HepG2 (cell line): Measurements from ENCODE around the gene TSPAN9. TPM values are rescaled to one million over a fixed set of nuclear protein-coding genes. Genes with fewer than 3 reads are reported as not detected.

Source experiments
- ATAC-seq: fragments of 200-7000 bp; cut with Tn5 transposase; 3 replicates; pipeline ENCODE4 v1.9.1; 2020; ENCODE audit warnings: mild to moderate bottlenecking, moderate library complexity
- BruUV-seq: library from RNA; stranded (reverse); fragments of 400-500 nt; replicated peaks from 2 replicates; lab custom pipeline; 2021; lab: Mats Ljungman, UMichigan
- CTCF ChIA-PET: fragments of 300-600 bp; formaldehyde crosslinking; extraction: SDS; loops from one replicate; lab custom pipeline; 2021; ENCODE audit warnings: low total read pairs, inconsistent platforms, low intra/inter-chr PET ratio; lab: Yijun Ruan, JAX
- POLR2A ChIA-PET: fragments of 350-600 bp; sonication (Branson Sonifier 250); formaldehyde crosslinking; loops from one replicate; lab custom pipeline; 2020; ENCODE audit warnings: antibody characterized with exemption, inconsistent platforms; lab: Yijun Ruan, JAX
- DNase-seq: peaks from one replicate; pipeline ENCODE4 v3.0.0-alpha.2; 2015; ENCODE audit warnings: low spot score
- FAIRE-seq: peaks from 3 replicates; lab custom pipeline; 2011; peaks lifted over from hg19 to GRCh38; lab: Jason Lieb, UNC
- H2AFZ ChIP-seq: one replicate; pipeline ENCODE4 v1.6.1; 2011; ENCODE audit warnings: low read length, inconsistent platforms
- H3K27ac ChIP-seq: fragments of 300-600 bp; 3 replicates; pipeline ENCODE4 v1.8.0; 2011; ENCODE audit warnings: mixed run types, mild to moderate bottlenecking, mixed read lengths, low read length, inconsistent platforms; ENCODE audit not compliant: insufficient read depth; ENCODE audit errors: extremely low read length
- H3K27me3 ChIP-seq, 2 experiments: fragments of 200-600 bp in 1 of 2; 2 replicates in 1 of 2; 3 replicates in 1 of 2; pipeline versions ENCODE4 v1.6.0 to v1.8.0; 2011; ENCODE audit warnings: low read length in 2 of 2, mild to moderate bottlenecking in 2 of 2, moderate library complexity in 2 of 2, inconsistent platforms in 1 of 2; ENCODE audit not compliant: insufficient read depth in 2 of 2, control insufficient read depth in 1 of 2
- H3K36me3 ChIP-seq, 2 experiments: fragments of 200-600 bp in 1 of 2; replicated peaks in 1 of 2; 2 replicates in 1 of 2; 3 replicates in 1 of 2; pipeline versions ENCODE4 v1.5.1 to v1.8.0; 2011; ENCODE audit warnings: low read length in 2 of 2, inconsistent platforms in 1 of 2; ENCODE audit not compliant: insufficient read depth in 2 of 2, control insufficient read depth in 1 of 2
- H3K4me1 ChIP-seq: 2 replicates; pipeline ENCODE4 v1.5.1; 2012; ENCODE audit warnings: low read length, inconsistent platforms; ENCODE audit not compliant: insufficient read depth
- H3K4me2 ChIP-seq: 2 replicates; pipeline ENCODE4 v1.6.0; 2011; ENCODE audit warnings: low read depth, low read length, inconsistent platforms
- H3K4me3 ChIP-seq, 3 experiments: fragments of 200-600 bp in 1 of 3; sonication (generic), shearing (Covaris generic) in 1 of 3; replicated peaks in 1 of 3; 2 replicates each; pipeline ENCODE4 v1.5.1; 2011 to 2016; ENCODE audit warnings: low read length in 3 of 3, inconsistent platforms in 2 of 3, low read depth in 2 of 3, mild to moderate bottlenecking in 2 of 3, control low read depth in 1 of 3, mixed read lengths in 1 of 3; ENCODE audit not compliant: insufficient read depth in 1 of 3
- H3K79me2 ChIP-seq: one replicate; pipeline ENCODE4 v1.6.1; 2011; ENCODE audit warnings: low read length, inconsistent platforms; ENCODE audit not compliant: insufficient read depth
- H3K9ac ChIP-seq: 2 replicates; pipeline ENCODE4 v1.6.0; 2011; ENCODE audit warnings: mild to moderate bottlenecking, low read depth, low read length, inconsistent platforms; ENCODE audit not compliant: insufficient read depth
- H3K9me3 ChIP-seq: 2 replicates; pipeline ENCODE4 v1.5.1; 2012; ENCODE audit warnings: mild to moderate bottlenecking, low read length
- H4K20me1 ChIP-seq: 2 replicates; pipeline ENCODE4 v1.6.0; 2011; ENCODE audit warnings: inconsistent platforms, mild to moderate bottlenecking, low read length, moderate library complexity; ENCODE audit not compliant: insufficient read depth
- FLYWCH1 ChIP-seq: sonication (generic); formaldehyde crosslinking; IDR thresholded peaks from 2 replicates; pipeline ENCODE4 v1.8.1; 2023; ENCODE audit warnings: mild to moderate bottlenecking, missing genetic modification reagents
- GRHL1 ChIP-seq: sonication (generic); formaldehyde crosslinking; conservative IDR thresholded peaks from 2 replicates; pipeline ENCODE4 v1.8.0; 2022; ENCODE audit warnings: missing genetic modification reagents
- MXD3 ChIP-seq: IDR thresholded peaks from 2 replicates; pipeline ENCODE4 v1.6.1; 2016; ENCODE audit warnings: mild to moderate bottlenecking, missing biosample characterization, missing genetic modification reagents
- NFYB ChIP-seq: sonication (generic); formaldehyde crosslinking; IDR thresholded peaks from 2 replicates; pipeline ENCODE4 v1.4.0; 2020; ENCODE audit warnings: missing genetic modification reagents
- RBAK ChIP-seq: sonication (generic); formaldehyde crosslinking; IDR thresholded peaks from 2 replicates; pipeline ENCODE4 v1.5.1; 2020; ENCODE audit warnings: mild to moderate bottlenecking, missing genetic modification reagents
- XBP1 ChIP-seq: sonication (generic); formaldehyde crosslinking; IDR thresholded peaks from 2 replicates; pipeline ENCODE4 v1.5.0; 2020; ENCODE audit warnings: missing genetic modification reagents
- ZBTB3 ChIP-seq: sonication (generic); formaldehyde crosslinking; IDR thresholded peaks from 2 replicates; pipeline ENCODE4 v1.4.0; 2020; ENCODE audit warnings: low read depth, mild to moderate bottlenecking, moderate library complexity, missing genetic modification reagents, borderline replicate concordance
- ZFP91 ChIP-seq: sonication (generic); formaldehyde crosslinking; IDR thresholded peaks from 2 replicates; pipeline ENCODE4 v1.9.0; 2022; ENCODE audit warnings: missing genetic modification reagents, mild to moderate bottlenecking, borderline replicate concordance
- ZNF138 ChIP-seq: sonication (generic); formaldehyde crosslinking; IDR thresholded peaks from 2 replicates; pipeline ENCODE4 v1.5.0; 2020; ENCODE audit warnings: mild to moderate bottlenecking, low read depth, missing genetic modification reagents
- ZNF580 ChIP-seq: IDR thresholded peaks from 2 replicates; pipeline ENCODE4 v1.6.1; 2016; ENCODE audit warnings: low read depth, borderline replicate concordance
- ZNF790 ChIP-seq: sonication (generic); formaldehyde crosslinking; IDR thresholded peaks from 2 replicates; pipeline ENCODE4 v1.8.0; 2022; ENCODE audit warnings: missing genetic modification reagents, mild to moderate bottlenecking, borderline replicate concordance
- WGBS: methylation state at CpG from one replicate; pipeline ENCODE4 v1.1.6; 2017; ENCODE audit warnings: low lambda C conversion rate; 5-methylcytosine and 5-hydroxymethylcytosine counted together
- in situ Hi-C: cut with HindIII; loops from 2 replicates; pipeline ENCODE4 v1.10.0; 2017; ENCODE audit warnings: low pct_unique_long_range_greater_than_20kb; ENCODE audit not compliant: extremely low pct_ligation_motif_present
- intact Hi-C: fragments of 100-400 bp; cut with micrococcal nuclease; formaldehyde crosslinking; loops from one replicate; pipeline ENCODE4 v1.10.0; 2022; ENCODE audit not compliant: unreplicated experiment
- polyA plus RNA-seq, 8 experiments: library from polyadenylated mRNA; depleted of rRNA in 3 of 8; stranded (reverse) in 7 of 8; unstranded in 1 of 8; fragments of >200 nt; fragmentation: Illumina TruSeq in 4 of 8; extraction: Trizol in 4 of 8; gene quantifications; 2 replicates each; pipeline versions ENCODE4 v1.2.1 to v1.2.3, GENCODE V29; 2011 to 2016; ENCODE audit warnings: low read depth in 4 of 8, missing spikeins in 1 of 8, mixed read lengths in 1 of 8; ENCODE audit not compliant: insufficient read depth in 1 of 8
- total RNA-seq, 5 experiments: library from RNA; depleted of rRNA; stranded (reverse); fragments of >200 nt; fragmentation: Illumina TruSeq; extraction: Trizol; gene quantifications; 2 replicates each; pipeline ENCODE4 v1.2.3, GENCODE V29; 2016; ENCODE audit warnings: low read depth in 1 of 5

The TSPAN9 gene
- total and polyA plus RNA-seq, 2 of the 13 experiments (the other 11 are each of a cell fraction or from before 2014, with no cell fraction given), result 18.1 to 42.3 TPM

- intact Hi-C loops, result no loop called here
- Histone ChIP-seq H3K4me1 (no peaks in the 10 kb centered on the region), H3K79me2 (no peaks in the 10 kb centered on the region), H3K4me3 (no peak overlapping the region), H3K36me3 (peaks cover 0 to 4% of the 10 kb centered on the region in 2 experiments; a peak in 1 of 5 replicates), H3K27ac (no peak overlapping the region), H4K20me1 (no peaks in the 10 kb centered on the region), H3K9me3 (no peaks in the 10 kb centered on the region), H3K4me2 (no peak overlapping the region)
- 83% methylated on average over 1 of the region's 7 CpGs for WGBS
- no TSS peak for BruUV-seq
- no peak for FAIRE-seq
- CTCF ChIA-PET, result no interaction called here
- in situ Hi-C loops, result no loop called here
- no peak for ATAC-seq
- TF ChIP-seq FLYWCH1 (CRISPR knock-in tag) (no peak), NFYB (CRISPR knock-in tag) (no peak)
- TF ChIP-seq, all 625 proteins: peak for 0
- Histone ChIP-seq H3K27me3 (no peaks in the 10 kb centered on the region; a peak in 1 of 5 replicates), H2AFZ (no peak overlapping the region), H3K9ac (no peak overlapping the region)
- no peak for DNase-seq
- POLR2A ChIA-PET, result no interaction called here
Measured at GRCh38 chr12:3251691-3252090, 174.5 kb downstream of the TSPAN9 start.

GRCh38 chr12:3252450-3252891 is 175.3 kb downstream of the TSPAN9 start:
- CTCF ChIA-PET, result no interaction called here
- Histone ChIP-seq H3K27me3 (no peaks in the 10 kb centered on the region; a peak in 1 of 5 replicates), H2AFZ (no peak overlapping the region)
- no peak for FAIRE-seq
- no TSS peak for BruUV-seq
- intact Hi-C loops, result no loop called here
- no peak for TF ChIP-seq ZNF580 (CRISPR knock-in tag)
- TF ChIP-seq GRHL1 (CRISPR knock-in tag), result no peak
- no peak for TF ChIP-seq XBP1
- TF ChIP-seq ZFP91 (CRISPR knock-in tag), result no peak
- no peak for TF ChIP-seq ZNF790 (CRISPR knock-in tag)
- no peak for TF ChIP-seq ZBTB3 (CRISPR knock-in tag)
- TF ChIP-seq RBAK, result no peak
- no peak for TF ChIP-seq ZNF138
- TF ChIP-seq MXD3 (CRISPR knock-in tag), result no peak
- TF ChIP-seq, all 625 proteins: peak for 0
- POLR2A ChIA-PET, result no interaction called here
- peaks cover 0 to 4% of the 10 kb centered on the region in 2 experiments; a peak in 1 of 5 replicates for H3K36me3 ChIP-seq
- H3K4me2 ChIP-seq, result no peak overlapping the region
- no peaks in the 10 kb centered on the region for H4K20me1 ChIP-seq
- in situ Hi-C loops, result no loop called here
- H3K4me3 ChIP-seq, result no peak overlapping the region
- no peaks in the 10 kb centered on the region for H3K9me3 ChIP-seq
- WGBS, result 100% methylated on average over 3 of the region's 13 CpGs
- H3K79me2 ChIP-seq, result no peaks in the 10 kb centered on the region
- no peak for DNase-seq
- H3K9ac ChIP-seq, result no peak overlapping the region
- no peak for ATAC-seq
- no peaks in the 10 kb centered on the region for H3K4me1 ChIP-seq
- H3K27ac ChIP-seq, result no peak overlapping the region
